Measurements from ENCODE around the gene ALCAM.

Gene ALCAM

DNA sequence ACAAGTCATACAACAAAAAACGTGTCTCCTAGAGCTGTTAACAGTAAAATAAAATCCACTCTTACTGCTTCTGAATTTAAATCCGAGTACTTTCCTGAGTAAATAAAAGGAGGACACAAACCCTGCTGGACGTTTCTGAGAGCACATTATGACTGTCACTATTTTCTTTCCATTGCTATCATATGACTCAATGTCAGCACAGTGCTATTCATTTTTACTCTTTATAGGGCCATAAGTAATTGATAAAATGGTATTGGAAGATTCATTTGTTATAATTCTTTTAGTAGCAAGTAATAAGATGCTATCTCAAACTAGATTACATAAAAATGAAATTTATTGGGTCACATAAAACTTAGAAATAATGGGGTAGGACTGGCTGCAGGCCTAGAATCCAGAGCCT is 68.6 kb downstream of the ALCAM start:
- TF ChIP-seq, protein P1, sequence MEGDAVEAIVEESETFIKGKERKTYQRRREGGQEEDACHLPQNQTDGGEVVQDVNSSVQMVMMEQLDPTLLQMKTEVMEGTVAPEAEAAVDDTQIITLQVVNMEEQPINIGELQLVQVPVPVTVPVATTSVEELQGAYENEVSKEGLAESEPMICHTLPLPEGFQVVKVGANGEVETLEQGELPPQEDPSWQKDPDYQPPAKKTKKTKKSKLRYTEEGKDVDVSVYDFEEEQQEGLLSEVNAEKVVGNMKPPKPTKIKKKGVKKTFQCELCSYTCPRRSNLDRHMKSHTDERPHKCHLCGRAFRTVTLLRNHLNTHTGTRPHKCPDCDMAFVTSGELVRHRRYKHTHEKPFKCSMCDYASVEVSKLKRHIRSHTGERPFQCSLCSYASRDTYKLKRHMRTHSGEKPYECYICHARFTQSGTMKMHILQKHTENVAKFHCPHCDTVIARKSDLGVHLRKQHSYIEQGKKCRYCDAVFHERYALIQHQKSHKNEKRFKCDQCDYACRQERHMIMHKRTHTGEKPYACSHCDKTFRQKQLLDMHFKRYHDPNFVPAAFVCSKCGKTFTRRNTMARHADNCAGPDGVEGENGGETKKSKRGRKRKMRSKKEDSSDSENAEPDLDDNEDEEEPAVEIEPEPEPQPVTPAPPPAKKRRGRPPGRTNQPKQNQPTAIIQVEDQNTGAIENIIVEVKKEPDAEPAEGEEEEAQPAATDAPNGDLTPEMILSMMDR (IDR thresholded peaks at IDR 0.05; ENCODE audit: extremely low read depth, missing control alignments), result no peak
- no peak for DNase-seq (ENCODE audit: low spot score)

DNA sequence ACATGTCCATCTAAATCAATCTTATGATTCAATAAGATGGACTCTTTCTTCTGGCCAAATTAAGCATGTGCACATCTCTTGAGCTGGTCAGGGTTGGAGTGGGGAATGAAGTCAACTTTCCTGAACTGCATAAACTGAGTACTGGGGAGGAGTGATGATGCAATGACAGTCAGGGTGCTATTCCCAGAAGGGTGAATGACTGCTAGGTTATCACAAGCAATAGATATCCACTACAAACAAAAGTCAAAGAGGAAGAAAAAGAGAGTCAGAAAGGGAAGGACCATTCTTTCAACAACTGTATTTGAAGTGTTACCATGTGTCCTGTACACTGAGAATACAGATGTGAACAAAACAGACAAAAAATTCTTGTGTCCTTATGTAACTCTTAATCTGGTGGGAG is 70.0 kb downstream of the ALCAM start:
- TF ChIP-seq, protein P1 (IDR thresholded peaks at IDR 0.05; ENCODE audit: extremely low read depth, missing control alignments), result no peak
- no peak for DNase-seq (ENCODE audit: low spot score)

DNA sequence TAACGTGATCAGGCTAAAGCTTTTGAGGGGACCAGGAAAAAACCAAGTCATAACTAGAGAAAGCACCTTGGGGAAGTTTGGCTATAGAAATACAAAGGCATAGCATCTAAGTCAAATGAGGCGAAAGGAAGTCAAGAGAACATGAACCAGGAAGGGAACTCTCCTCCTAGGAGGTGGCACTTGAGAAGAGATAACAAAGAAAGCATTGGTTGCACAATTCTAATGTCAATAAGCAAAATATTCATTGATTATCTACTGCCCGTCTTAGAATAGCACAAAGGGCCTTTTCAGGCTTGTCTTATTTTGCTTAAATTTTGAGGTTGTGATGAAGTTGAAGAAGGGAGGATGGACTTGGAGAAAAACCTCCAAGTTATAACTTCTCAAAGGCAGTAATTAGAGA is 73.4 kb downstream of the ALCAM start:
- TF ChIP-seq, protein P1 (IDR thresholded peaks at IDR 0.05; ENCODE audit: extremely low read depth, missing control alignments), result no peak
- no peak for DNase-seq (ENCODE audit: low spot score)

DNA sequence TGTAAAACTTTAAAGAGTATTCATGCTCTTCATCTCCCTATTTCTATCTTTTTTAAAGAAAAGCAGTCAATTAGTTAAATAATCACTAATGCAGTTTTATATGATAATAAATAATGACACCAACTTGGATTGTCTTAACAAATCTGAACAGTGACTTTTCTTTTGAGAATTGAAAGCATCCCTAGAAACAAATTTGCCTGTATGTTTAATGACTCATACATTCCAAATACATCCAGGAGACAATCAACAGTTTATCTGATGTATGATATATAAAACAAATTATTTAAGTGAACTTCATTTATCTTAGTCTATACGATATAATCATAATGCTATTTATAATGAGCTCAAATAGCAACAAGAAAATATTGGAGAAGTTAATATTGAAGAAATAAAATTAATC is 78.0 kb downstream of the ALCAM start:
- no peak for DNase-seq (ENCODE audit: low spot score)
- TF ChIP-seq, protein P1 (IDR thresholded peaks at IDR 0.05; ENCODE audit: extremely low read depth, missing control alignments), result no peak

DNA sequence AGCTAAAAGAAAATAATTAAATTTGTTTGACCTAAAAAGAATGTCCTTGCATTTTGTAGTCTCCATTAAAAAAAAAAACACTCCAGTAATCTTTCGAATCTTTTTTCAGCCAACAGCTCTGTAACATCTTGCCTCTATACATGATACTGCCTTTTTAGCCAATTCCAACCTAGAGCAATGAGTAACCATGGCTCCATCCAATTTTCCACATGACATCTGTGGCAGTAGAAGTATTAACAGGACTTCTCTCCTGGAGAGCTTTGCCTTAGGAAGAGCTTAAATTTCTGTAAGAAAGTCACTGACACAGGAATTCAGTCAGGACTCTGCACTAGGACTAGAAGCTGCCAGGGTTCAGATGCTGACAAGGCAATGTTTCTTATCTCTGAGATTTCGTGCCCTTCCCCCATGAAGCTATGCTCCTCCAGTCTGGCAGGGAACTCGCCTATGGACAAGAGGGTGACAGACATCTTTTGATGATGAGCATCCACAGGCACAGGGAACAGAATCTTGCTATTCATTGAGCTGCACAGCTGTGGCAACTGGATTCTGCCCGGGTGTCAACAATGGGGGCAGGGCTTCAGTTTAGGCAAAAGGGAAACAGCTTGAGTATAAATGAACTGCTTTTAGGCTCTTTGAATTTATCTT is 81.8 kb downstream of the ALCAM start:
- TF ChIP-seq, protein P1 (IDR thresholded peaks at IDR 0.05; ENCODE audit: extremely low read depth, missing control alignments), result no peak
- no peak for DNase-seq (ENCODE audit: low spot score)

DNA sequence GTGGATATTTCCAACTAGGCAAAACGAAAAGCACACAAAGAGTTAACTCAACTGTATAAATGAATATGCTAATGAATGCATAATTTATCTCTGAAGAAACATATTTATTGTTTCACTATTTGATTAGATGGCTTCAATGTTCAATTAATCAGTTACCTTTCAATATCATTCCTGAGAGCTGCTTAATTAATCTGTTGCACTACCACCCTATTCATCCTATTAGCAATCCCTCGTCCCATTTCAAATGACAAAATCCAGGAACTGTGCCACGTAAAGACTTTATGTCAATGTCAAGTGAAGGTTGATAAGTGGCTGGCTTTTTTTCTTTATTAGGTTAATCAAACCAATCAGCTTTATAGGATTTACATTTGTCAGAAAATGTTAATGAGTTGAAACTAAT is 82.7 kb downstream of the ALCAM start:
- TF ChIP-seq, protein P1 (IDR thresholded peaks at IDR 0.05; ENCODE audit: extremely low read depth, missing control alignments), result no peak
- DNase-seq (ENCODE audit: low spot score), result no peak

DNA sequence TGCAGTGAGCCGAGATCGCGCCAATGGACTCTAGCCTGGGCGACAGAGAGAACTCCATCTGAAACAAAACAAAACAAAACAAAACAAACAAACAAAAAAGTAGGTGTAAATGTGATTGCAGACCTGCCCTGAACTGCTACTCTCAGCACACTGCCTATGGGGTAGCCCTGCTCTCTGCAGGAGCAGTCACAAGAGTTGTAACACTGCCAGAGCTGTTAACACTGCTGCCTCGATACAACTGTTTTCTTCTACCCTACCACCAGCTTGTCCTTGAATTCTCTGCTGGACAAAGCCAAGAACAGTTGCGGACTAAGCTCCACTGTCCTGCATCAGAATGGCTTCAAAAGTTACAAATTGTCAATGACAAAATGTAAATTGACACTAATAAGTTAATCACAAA is 89.3 kb downstream of the ALCAM start:
- DNase-seq (ENCODE audit: low spot score), result no peak
- TF ChIP-seq, protein P1 (IDR thresholded peaks at IDR 0.05; ENCODE audit: extremely low read depth, missing control alignments), result no peak

Data from GM20000 (cell line).